Uterus (tissue), 2 donors: ENCODE data around the gene OR2M7.

Experiments used
- POLR2A ChIP-seq, 2 donors: fragments of 450-650 bp; IDR thresholded peaks; one replicate each; pipeline ENCODE4 v1.6.1; 2016; ENCODE audit warnings: antibody characterized with exemption in 2 of 2, mild to moderate bottlenecking in 1 of 2, moderate library complexity in 1 of 2
- TF ChIP-seq, protein P1 (sequence below), 4 experiments: fragments of 200-600 bp in 2 of 4; fragments of 450-650 bp in 2 of 4; sonication (generic) in 2 of 4; IDR thresholded peaks; one replicate each; pipeline ENCODE4 v1.5.1; 2016 to 2019; ENCODE audit warnings: antibody characterized with exemption in 4 of 4, mild to moderate bottlenecking in 2 of 4, moderate library complexity in 1 of 4

DNA sequence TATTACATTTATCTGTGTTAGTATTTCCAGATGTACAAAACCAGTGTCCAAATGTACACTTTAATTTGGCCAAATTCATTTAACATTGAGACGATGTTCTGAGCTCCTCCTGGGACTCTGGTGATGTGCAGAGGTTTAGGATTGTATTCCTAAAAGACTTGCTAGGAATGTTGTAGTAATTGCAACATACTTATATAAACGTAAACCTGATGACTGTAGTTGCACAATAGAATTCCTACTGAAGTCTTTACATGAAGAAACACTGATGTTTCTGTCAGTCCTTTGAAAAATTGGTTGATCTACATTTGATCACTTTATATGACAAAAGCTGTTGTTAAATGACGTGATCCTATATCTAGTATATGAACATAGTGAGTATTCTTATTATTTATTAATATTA, 19.1 kb upstream of the OR2M7 start:
- TF ChIP-seq, protein P1, sequence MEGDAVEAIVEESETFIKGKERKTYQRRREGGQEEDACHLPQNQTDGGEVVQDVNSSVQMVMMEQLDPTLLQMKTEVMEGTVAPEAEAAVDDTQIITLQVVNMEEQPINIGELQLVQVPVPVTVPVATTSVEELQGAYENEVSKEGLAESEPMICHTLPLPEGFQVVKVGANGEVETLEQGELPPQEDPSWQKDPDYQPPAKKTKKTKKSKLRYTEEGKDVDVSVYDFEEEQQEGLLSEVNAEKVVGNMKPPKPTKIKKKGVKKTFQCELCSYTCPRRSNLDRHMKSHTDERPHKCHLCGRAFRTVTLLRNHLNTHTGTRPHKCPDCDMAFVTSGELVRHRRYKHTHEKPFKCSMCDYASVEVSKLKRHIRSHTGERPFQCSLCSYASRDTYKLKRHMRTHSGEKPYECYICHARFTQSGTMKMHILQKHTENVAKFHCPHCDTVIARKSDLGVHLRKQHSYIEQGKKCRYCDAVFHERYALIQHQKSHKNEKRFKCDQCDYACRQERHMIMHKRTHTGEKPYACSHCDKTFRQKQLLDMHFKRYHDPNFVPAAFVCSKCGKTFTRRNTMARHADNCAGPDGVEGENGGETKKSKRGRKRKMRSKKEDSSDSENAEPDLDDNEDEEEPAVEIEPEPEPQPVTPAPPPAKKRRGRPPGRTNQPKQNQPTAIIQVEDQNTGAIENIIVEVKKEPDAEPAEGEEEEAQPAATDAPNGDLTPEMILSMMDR (IDR thresholded peaks at IDR 0.05), result no peak
- TF ChIP-seq POLR2A (IDR thresholded peaks at IDR 0.05), result no peak
